Measurements from ENCODE around the gene ELL2.

GRCh38 chr5:95919658-95920057 is 42.0 kb downstream of the ELL2 start:
- TF ChIP-seq CTCF (CRISPR knock-in tag; IDR thresholded peaks at IDR 0.05) (no peak), TBL1XR1 (IDR thresholded peaks at IDR 0.05; ENCODE audit: borderline replicate concordance, low read length, partially characterized antibody) (no peak), KDM4B (CRISPR knock-in tag; IDR thresholded peaks at IDR 0.05) (no peak), CEBPB (IDR thresholded peaks at IDR 0.05; ENCODE audit: borderline replicate concordance, low read depth, low read length) (no peak), ZNF577 (CRISPR knock-in tag; IDR thresholded peaks at IDR 0.05; ENCODE audit: borderline replicate concordance, low read depth) (no peak), RELA (CRISPR knock-in tag; IDR thresholded peaks at IDR 0.05) (no peak)

All from HepG2 (cell line).